Neural crest cell (in vitro differentiated cells): ENCODE results near the gene ATXN3L. TPM values are rescaled to one million over a fixed set of nuclear protein-coding genes. Genes with fewer than 3 reads are reported as not detected.

ENCODE experiments used
- DNase-seq: peaks from one replicate; pipeline ENCODE4 v3.0.0; 2021; ENCODE audit warnings: low read depth, mixed read lengths, low spot score
- H3K27ac Mint-ChIP-seq: one replicate; pipeline ENCODE4 v1.8.0; 2021; ENCODE audit warnings: mild to moderate bottlenecking, mixed read lengths; ENCODE audit not compliant: unreplicated experiment
- H3K27me3 Mint-ChIP-seq: 2 replicates; pipeline ENCODE4 v1.8.0; 2021; ENCODE audit warnings: low read depth, mild to moderate bottlenecking, mixed read lengths
- H3K36me3 Mint-ChIP-seq: 2 replicates; pipeline ENCODE4 v1.8.0; 2021; ENCODE audit warnings: low read depth, mild to moderate bottlenecking, mixed read lengths
- H3K4me1 Mint-ChIP-seq: 2 replicates; pipeline ENCODE4 v1.8.0; 2021; ENCODE audit warnings: mixed read lengths
- H3K4me3 Mint-ChIP-seq: one replicate; pipeline ENCODE4 v1.8.0; 2021; ENCODE audit warnings: mild to moderate bottlenecking, mixed read lengths
- H3K9me3 Mint-ChIP-seq: 2 replicates; pipeline ENCODE4 v1.8.0; 2021; ENCODE audit warnings: mixed read lengths
- CTCF ChIP-seq: fragments of 200-600 bp; sonication (generic); conservative IDR thresholded peaks from 2 replicates; pipeline ENCODE4 v1.5.0; 2021; ENCODE audit warnings: antibody characterized with exemption, mild to moderate bottlenecking
- long read RNA-seq: library from polyadenylated mRNA; unstranded; transcript quantifications from one replicate; pipeline ENCODE4 v2.0.0, GENCODE V29; 2020
- total RNA-seq: library from RNA; stranded (reverse); gene quantifications from 2 replicates; pipeline ENCODE4 v1.2.1, GENCODE V29; 2021

ATXN3L gene
- not detected in 2 replicates for total RNA-seq
- long read RNA-seq, result 0 reads

- Mint-ChIP-seq H3K36me3 (no peaks in the 10 kb centered on the region), H3K4me3 (no peak within 1 kb of the TSS), H3K9me3 (peaks cover 37% of the 10 kb centered on the region), H3K27ac (no peak within 1 kb of the TSS), H3K4me1 (no peaks in the 10 kb centered on the region), H3K27me3 (no peaks in the 10 kb centered on the region)
- DNase-seq, result no peak
- no peak for TF ChIP-seq CTCF
These were observed at the start of gene ATXN3L for GRCh38 chrX:13319953-13320352. ATXN3L (minus strand) TSS chrX:13320053; CDS start chrX:13319934, 119 bp downstream.

GRCh38 chrX:13369256-13370030 is 49.6 kb upstream of the ATXN3L start:
- no peaks in the 10 kb centered on the region for H3K27me3 Mint-ChIP-seq
- DNase-seq, result no peak
- peaks cover 6% of the 10 kb centered on the region for H3K36me3 Mint-ChIP-seq
- H3K9me3 Mint-ChIP-seq, result peaks cover 17% of the 10 kb centered on the region
- no peak overlapping the region for H3K27ac Mint-ChIP-seq
- H3K4me3 Mint-ChIP-seq, result no peak overlapping the region
- H3K4me1 Mint-ChIP-seq, result peaks cover 48% of the 10 kb centered on the region
- no peak for TF ChIP-seq CTCF

- Mint-ChIP-seq H3K27ac (no peak overlapping the region), H3K9me3 (peaks cover 21% of the 10 kb centered on the region), H3K4me3 (no peak overlapping the region), H3K36me3 (peaks cover 6% of the 10 kb centered on the region), H3K4me1 (peaks cover 48% of the 10 kb centered on the region), H3K27me3 (no peaks in the 10 kb centered on the region)
- no peak for TF ChIP-seq CTCF
- DNase-seq, result no peak
These were observed 48.1 kb upstream of the ATXN3L start for GRCh38 chrX:13367950-13368349.

- Mint-ChIP-seq H3K27me3 (no peaks in the 10 kb centered on the region), H3K36me3 (peaks cover 6% of the 10 kb centered on the region), H3K27ac (no peak overlapping the region), H3K9me3 (peaks cover 20% of the 10 kb centered on the region), H3K4me1 (peaks cover 47% of the 10 kb centered on the region), H3K4me3 (no peak overlapping the region)
- no peak for DNase-seq
- TF ChIP-seq CTCF, result no peak
These were observed 46.8 kb upstream of the ATXN3L start for GRCh38 chrX:13366698-13367097.

- peaks cover 6% of the 10 kb centered on the region for H3K36me3 Mint-ChIP-seq
- no peak overlapping the region for H3K27ac Mint-ChIP-seq
- peaks cover 14% of the 10 kb centered on the region for H3K9me3 Mint-ChIP-seq
- no peak for TF ChIP-seq CTCF
- no peaks in the 10 kb centered on the region for H3K27me3 Mint-ChIP-seq
- no peak for DNase-seq
- peaks cover 34% of the 10 kb centered on the region for H3K4me1 Mint-ChIP-seq
- H3K4me3 Mint-ChIP-seq, result no peak overlapping the region
These were observed 45.3 kb upstream of the ATXN3L start for GRCh38 chrX:13365161-13365560.
